Measurements from ENCODE around the gene POLR3A. TPM values are rescaled to one million over a fixed set of nuclear protein-coding genes. Genes with fewer than 3 reads are reported as not detected.

The POLR3A gene
- total and polyA plus RNA-seq, 10 donors: 2.7 to 18.9 (median 15.0) TPM

DNA sequence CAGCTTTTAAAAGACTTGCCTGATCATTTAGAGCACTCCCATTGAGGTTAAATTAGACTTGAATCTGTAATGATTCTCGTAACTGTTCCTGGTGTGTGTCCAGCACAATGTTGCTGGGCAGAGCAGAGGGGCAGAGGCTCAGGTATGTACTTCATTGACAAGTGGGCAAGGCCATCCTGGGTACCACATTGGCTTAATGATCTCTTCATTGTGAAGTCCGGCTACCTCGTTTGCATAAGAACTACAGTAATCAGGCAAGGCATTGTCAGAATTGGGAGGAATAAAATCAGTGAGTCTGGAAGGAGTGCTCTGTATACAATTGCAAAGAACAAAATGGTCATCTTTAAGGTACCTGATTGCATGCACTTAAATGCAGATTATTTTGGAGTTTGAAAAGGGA lies 10.4 kb upstream of the POLR3A start:
- DNase-seq: no peak
- peaks cover 0 to 89% (median 82%) of the 10 kb centered on the region in 6 donors for H3K36me3 ChIP-seq
- 84 to 92% (median 88%) methylated on average over 3 of the region's 3 CpGs for WGBS, 5 donors
- no peak overlapping the region for H3K4me3 ChIP-seq
- no peaks in the 10 kb centered on the region for H3K9me3 ChIP-seq
- intact Hi-C loops (cut with DNase I; ENCODE audit: low total_unique reads): no loop called here
- H3K4me1 ChIP-seq: peaks cover 6 to 78% (median 53%) of the 10 kb centered on the region in 6 donors
- no peak overlapping the region for H3K27ac ChIP-seq
- H3K27me3 ChIP-seq (replicated peaks in 1 of 7): no peaks in the 10 kb centered on the region
- no peak for TF ChIP-seq POLR2AphosphoS5 (IDR thresholded peaks at IDR 0.05)
- TF ChIP-seq POLR2A (IDR thresholded peaks at IDR 0.05): no peak
- TF ChIP-seq, protein P1, sequence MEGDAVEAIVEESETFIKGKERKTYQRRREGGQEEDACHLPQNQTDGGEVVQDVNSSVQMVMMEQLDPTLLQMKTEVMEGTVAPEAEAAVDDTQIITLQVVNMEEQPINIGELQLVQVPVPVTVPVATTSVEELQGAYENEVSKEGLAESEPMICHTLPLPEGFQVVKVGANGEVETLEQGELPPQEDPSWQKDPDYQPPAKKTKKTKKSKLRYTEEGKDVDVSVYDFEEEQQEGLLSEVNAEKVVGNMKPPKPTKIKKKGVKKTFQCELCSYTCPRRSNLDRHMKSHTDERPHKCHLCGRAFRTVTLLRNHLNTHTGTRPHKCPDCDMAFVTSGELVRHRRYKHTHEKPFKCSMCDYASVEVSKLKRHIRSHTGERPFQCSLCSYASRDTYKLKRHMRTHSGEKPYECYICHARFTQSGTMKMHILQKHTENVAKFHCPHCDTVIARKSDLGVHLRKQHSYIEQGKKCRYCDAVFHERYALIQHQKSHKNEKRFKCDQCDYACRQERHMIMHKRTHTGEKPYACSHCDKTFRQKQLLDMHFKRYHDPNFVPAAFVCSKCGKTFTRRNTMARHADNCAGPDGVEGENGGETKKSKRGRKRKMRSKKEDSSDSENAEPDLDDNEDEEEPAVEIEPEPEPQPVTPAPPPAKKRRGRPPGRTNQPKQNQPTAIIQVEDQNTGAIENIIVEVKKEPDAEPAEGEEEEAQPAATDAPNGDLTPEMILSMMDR (IDR thresholded peaks at IDR 0.05 in 8 of 11, conservative IDR thresholded peaks at IDR 0.05 in 3 of 11): no peak

DNA sequence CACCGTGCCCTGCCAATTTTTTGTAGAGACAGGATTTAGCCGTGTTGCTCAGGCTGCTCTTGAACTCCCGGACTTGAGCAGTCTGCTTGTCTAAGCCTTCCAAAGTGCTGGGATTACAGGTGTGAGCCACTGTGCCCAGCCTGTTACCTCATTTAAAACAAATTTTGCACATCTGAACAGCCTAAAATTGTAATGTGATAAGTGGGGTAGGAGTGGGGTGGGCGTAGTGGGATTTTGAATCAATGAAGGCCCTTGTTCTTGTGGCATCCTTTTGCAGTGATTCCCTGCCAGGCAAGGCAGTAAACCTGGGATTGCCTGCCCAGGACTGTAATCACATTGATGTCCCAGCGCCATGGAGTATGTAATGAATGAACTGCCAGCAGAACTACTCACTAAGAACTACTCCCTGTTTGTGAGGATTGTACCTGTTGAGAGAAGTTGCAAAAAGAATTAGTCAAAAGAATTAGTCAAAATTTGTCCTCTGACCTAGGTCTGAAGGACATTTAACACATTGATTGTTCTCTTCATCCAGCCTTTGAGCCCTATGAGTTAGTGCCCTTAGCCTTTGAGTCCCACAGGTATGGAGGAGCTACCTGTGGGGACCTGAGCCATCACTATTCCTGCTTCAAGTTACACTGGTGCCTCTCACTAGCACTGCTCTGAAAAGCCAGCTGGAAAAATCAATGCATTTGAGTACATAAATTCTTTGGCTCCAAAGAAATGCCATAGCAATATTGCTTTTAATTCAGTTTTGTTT lies 9.7 kb upstream of the POLR3A start:
- intact Hi-C loops (cut with DNase I; ENCODE audit: low total_unique reads): no loop called here
- peaks cover 11 to 79% (median 55%) of the 10 kb centered on the region in 6 donors for H3K4me1 ChIP-seq
- 86 to 96% (median 92%) methylated on average over 5 of the region's 5 CpGs for WGBS, 5 donors

DNA sequence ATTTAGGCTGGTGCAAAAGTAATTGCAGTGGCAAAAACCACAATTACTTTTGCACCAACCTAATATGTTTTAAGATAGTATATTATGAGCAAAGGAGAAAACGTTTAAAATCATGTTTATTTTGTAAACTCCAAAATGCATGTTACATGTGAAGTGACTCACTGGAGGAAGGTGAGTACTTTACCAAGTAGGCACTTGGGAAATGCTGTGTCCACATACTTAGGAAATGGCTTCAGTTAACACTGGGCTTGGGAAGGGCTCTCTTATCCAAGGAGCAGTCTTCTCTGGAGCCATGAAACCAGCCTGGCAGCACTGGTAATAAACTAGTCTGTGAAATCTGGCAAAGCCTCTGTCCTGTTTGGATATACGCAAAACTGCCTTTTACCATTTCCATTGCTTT lies 8.8 kb upstream of the POLR3A start:
- no peaks in the 10 kb centered on the region for H3K9me3 ChIP-seq
- H3K27ac ChIP-seq: no peak overlapping the region
- H3K4me1 ChIP-seq: peaks cover 11 to 82% (median 57%) of the 10 kb centered on the region in 6 donors
- 73 to 93% (median 74%) methylated on average over 2 of the region's 2 CpGs for WGBS, 5 donors
- no peak overlapping the region for H3K4me3 ChIP-seq
- no peaks in the 10 kb centered on the region for H3K27me3 ChIP-seq (replicated peaks in 1 of 7)
- H3K36me3 ChIP-seq: peaks cover 0 to 82% (median 78%) of the 10 kb centered on the region in 6 donors
- no peak for DNase-seq
- TF ChIP-seq POLR2A (IDR thresholded peaks at IDR 0.05) (no peak), POLR2AphosphoS5 (IDR thresholded peaks at IDR 0.05) (no peak)
- TF ChIP-seq, protein P1 (IDR thresholded peaks at IDR 0.05 in 8 of 11, conservative IDR thresholded peaks at IDR 0.05 in 3 of 11): no peak
- intact Hi-C loops (cut with DNase I; ENCODE audit: low total_unique reads): no loop called here

More for the DNA sequence above, 9.7 kb upstream of the POLR3A start:
- H3K27ac ChIP-seq: no peak overlapping the region
- TF ChIP-seq POLR2A (IDR thresholded peaks at IDR 0.05) (no peak), POLR2AphosphoS5 (IDR thresholded peaks at IDR 0.05) (no peak)
- TF ChIP-seq, protein P1 (IDR thresholded peaks at IDR 0.05 in 8 of 11, conservative IDR thresholded peaks at IDR 0.05 in 3 of 11): no peak
- H3K4me3 ChIP-seq: no peak overlapping the region
- H3K27me3 ChIP-seq (replicated peaks in 1 of 7): no peaks in the 10 kb centered on the region
- H3K9me3 ChIP-seq: no peaks in the 10 kb centered on the region
- no peak for DNase-seq
- peaks cover 0 to 89% (median 82%) of the 10 kb centered on the region in 6 donors for H3K36me3 ChIP-seq

GRCh38 chr10:78035933-78036583 lies 6.7 kb upstream of the POLR3A start:
- H3K36me3 ChIP-seq: peaks cover 0 to 62% (median 59%) of the 10 kb centered on the region in 6 donors
- TF ChIP-seq, protein P1 (IDR thresholded peaks at IDR 0.05 in 8 of 11, conservative IDR thresholded peaks at IDR 0.05 in 3 of 11): no peak
- TF ChIP-seq POLR2AphosphoS5 (IDR thresholded peaks at IDR 0.05) (no peak), POLR2A (IDR thresholded peaks at IDR 0.05) (no peak)

More at GRCh38 chr10:78035933-78036583, 6.7 kb upstream of the POLR3A start:
- H3K27me3 ChIP-seq (replicated peaks in 1 of 7): no peaks in the 10 kb centered on the region
- peaks cover 11 to 73% (median 59%) of the 10 kb centered on the region in 6 donors for H3K4me1 ChIP-seq
- H3K27ac ChIP-seq: no peak overlapping the region
- 79 to 92% (median 84%) methylated on average over 9 of the region's 9 CpGs for WGBS, 5 donors
- intact Hi-C loops (cut with DNase I; ENCODE audit: low total_unique reads): no loop called here
- H3K4me3 ChIP-seq: no peak overlapping the region
- H3K9me3 ChIP-seq: no peaks in the 10 kb centered on the region
- DNase-seq: no peak
